Urinary bladder (tissue), 4 donors: ENCODE measurements around the gene GALK2. TPM values are rescaled to one million over a fixed set of nuclear protein-coding genes. Genes with fewer than 3 reads are reported as not detected.
"Not testable (repeated sequence)": the region's sequence is repeated elsewhere in the genome, so short reads cannot be mapped to it uniquely, and the experiment has no call there.

Experiments used
- DNase-seq: peaks from one replicate; pipeline ENCODE4 v3.0.0-alpha.2; 2015; ENCODE audit errors: extremely low spot score
- H3K27ac ChIP-seq: one replicate; pipeline ENCODE4 v1.5.1; 2013; ENCODE audit warnings: low read depth, mild to moderate bottlenecking, moderate library complexity
- H3K36me3 ChIP-seq: one replicate; pipeline ENCODE4 v1.6.1; 2013; ENCODE audit warnings: mild to moderate bottlenecking, moderate library complexity; ENCODE audit not compliant: insufficient read depth
- H3K4me1 ChIP-seq: one replicate; pipeline ENCODE4 v1.6.1; 2013; ENCODE audit warnings: mild to moderate bottlenecking, moderate library complexity; ENCODE audit not compliant: insufficient read depth
- H3K4me3 ChIP-seq: one replicate; pipeline ENCODE4 v1.5.1; 2013; ENCODE audit warnings: low read depth, low read length
- WGBS: extraction: QIAGEN DNeasy Blood & Tissue Kit; methylation state at CpG from one replicate; pipeline ENCODE4 v1.1.7; 2013; 5-methylcytosine and 5-hydroxymethylcytosine counted together
- polyA plus RNA-seq: library from polyadenylated mRNA; stranded (reverse); fragments of 200-250 nt; gene quantifications from one replicate; pipeline ENCODE4 v1.2.3, GENCODE V29; 2013
- total RNA-seq: library from RNA; depleted of rRNA; stranded (reverse); fragments of >200 nt; gene quantifications from one replicate; pipeline ENCODE4 v1.2.3, GENCODE V29; 2014
- donor health status: healthy with polysubstance abuse.
- donor health status: healthy.

GALK2 gene
- total and polyA plus RNA-seq, 2 donors: 22.2 to 49.8 TPM

DNA sequence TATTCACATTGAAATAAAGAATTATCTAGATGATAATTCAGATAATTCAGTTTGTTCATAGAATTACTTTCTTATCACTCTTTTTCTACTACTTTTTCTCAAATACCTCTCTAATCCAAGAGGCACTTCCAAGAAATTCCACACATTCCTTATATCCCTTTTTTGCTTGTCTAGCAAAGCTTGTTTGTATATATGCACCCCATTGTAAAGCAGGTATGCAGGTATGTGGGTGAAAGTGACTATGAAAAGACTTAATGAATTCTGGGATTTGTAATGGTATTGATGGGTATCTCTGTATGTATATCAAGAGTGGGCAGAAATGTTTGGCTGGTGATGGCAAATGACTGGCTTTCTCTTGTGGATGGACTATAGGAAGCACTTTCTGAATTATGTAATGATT is 158.9 kb downstream of the GALK2 start:
- Histone ChIP-seq H3K27ac (no peak overlapping the region), H3K4me1 (no peaks in the 10 kb centered on the region), H3K4me3 (no peak overlapping the region), H3K36me3 (no peaks in the 10 kb centered on the region)
- no peak for DNase-seq

DNA sequence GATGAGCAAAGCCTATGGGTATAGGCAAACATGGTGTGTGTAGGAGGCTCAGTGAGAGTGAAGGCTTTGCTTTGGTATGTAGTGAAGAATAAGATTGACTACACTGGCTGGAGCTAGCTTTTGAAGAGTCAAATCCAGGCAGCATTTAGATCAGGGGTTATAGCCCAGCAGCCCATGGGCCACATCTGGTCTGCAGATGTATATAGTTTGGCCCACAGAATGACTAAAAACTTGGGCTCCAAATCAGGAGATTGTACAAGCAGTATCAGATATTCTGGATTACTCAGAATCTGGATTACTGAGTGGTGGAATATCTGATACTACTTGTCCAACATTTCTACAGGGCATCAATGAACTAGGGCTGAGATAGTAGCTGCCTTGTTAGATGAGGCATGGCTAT is 160.1 kb downstream of the GALK2 start:
- no peaks in the 10 kb centered on the region for H3K4me1 ChIP-seq
- no peak overlapping the region for H3K27ac ChIP-seq
- DNase-seq: no peak
- no peaks in the 10 kb centered on the region for H3K36me3 ChIP-seq
- H3K4me3 ChIP-seq: no peak overlapping the region

DNA sequence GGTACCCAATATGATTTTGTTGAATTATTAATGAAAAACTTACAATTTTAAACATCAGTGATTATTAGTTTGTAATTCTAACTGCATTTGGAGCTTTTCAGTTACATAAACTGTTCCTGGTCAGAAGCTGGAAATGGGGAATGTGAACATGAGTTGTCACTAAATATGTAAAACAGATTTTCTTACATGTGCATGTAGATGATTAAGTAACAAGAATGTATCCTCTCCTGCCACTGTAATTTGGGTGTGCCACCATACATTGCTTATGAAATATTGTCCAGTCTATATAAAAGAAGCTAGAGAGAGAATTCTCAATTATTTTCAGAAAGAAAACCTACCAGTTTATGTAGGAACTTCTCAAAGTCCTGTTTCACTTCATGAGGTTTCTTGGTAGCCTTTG is 161.4 kb downstream of the GALK2 start:
- no peak overlapping the region for H3K27ac ChIP-seq
- no peak overlapping the region for H3K4me3 ChIP-seq
- no peaks in the 10 kb centered on the region for H3K4me1 ChIP-seq
- DNase-seq: no peak
- H3K36me3 ChIP-seq: no peaks in the 10 kb centered on the region

DNA sequence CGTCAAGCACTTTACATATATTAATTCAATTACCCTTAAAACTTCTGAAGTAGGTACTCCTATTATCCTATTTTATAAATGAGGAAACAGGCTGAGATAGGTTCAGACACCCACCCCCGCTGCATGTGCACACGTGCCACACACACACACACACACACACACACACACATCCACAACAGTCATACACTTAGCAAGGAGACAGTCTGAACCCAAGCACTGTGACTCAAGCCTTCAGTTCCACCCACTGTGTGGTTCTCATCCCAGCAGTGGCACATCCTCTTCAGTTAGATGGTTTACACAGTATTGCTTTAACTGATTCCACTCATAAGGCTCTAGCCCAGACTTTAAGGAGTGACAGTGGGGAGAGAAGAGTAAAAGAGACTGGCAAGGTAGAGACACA is 161.9 kb downstream of the GALK2 start:
- H3K4me1 ChIP-seq: no peaks in the 10 kb centered on the region
- 98% methylated on average over 3 of the region's 3 CpGs for WGBS
- no peak overlapping the region for H3K27ac ChIP-seq
- no peak for DNase-seq
- H3K36me3 ChIP-seq: no peaks in the 10 kb centered on the region
- H3K4me3 ChIP-seq: no peak overlapping the region

DNA sequence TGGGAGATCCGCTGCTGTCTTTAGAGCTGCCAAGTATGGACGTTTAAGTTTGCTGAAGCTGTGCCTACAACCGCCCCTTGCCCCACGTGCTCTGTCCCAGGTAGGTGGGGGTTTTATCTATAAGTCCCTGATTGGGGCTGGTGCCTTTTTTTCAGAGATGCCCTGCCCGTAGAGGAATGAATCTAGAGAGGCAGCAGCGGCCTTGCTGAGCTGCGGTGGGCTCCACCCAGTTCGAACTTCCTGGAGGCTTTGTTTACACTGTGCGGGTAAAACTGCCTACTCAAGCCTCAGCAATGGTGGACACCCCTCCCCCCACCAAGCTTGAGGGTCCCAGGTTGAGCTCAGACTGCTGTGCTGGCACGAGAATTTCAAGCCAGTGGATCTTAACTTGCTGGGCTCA is 169.6 kb downstream of the GALK2 start:
- Histone ChIP-seq H3K27ac (no peak overlapping the region), H3K36me3 (no peaks in the 10 kb centered on the region), H3K4me3 (no peak overlapping the region), H3K4me1 (no peaks in the 10 kb centered on the region)
- WGBS: 76% methylated on average over 10 of the region's 10 CpGs
- DNase-seq: no peak

DNA sequence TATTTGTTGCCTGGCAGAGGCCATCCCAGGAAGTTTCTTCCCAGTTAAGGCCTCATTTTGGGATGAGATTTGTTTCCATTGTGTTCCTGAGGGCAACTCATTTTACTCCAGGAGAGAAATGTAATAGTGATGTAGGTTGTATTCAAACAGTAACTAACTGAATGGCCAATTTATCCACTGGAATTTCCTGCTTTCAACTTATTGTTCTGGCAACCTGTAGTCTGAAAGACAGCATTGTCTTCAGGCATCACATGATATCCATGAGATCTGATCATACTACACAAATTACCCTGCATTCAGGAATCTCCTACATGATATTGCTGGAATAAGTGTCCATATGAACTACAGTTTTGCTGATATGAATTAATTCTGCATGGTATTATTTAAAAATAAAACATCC is 173.5 kb downstream of the GALK2 start:
- H3K4me1 ChIP-seq: no peaks in the 10 kb centered on the region
- no peak overlapping the region for H3K27ac ChIP-seq
- no peaks in the 10 kb centered on the region for H3K36me3 ChIP-seq
- H3K4me3 ChIP-seq: no peak overlapping the region
- no peak for DNase-seq

DNA sequence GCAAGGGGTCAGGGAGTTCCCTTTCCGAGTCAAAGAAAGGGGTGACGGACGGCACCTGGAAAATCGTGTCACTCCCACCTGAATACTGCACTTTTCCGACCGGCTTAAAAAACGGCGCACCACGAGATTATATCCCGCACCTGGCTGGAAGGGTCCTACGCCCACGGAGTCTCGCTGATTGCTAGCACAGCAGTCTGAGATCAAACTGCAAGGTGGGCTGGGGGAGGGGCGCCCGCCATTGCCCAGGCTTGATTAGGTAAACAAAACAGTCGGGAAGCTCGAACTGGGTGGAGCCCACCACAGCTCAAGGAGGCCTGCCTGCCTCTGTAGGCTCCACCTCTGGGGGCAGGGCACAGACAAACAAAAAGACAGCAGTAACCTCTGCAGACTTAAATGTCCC is 184.4 kb downstream of the GALK2 start:
- 86% methylated on average over 17 of the region's 17 CpGs for WGBS
- not testable (repeated sequence) for DNase-seq, H3K36me3 ChIP-seq

DNA sequence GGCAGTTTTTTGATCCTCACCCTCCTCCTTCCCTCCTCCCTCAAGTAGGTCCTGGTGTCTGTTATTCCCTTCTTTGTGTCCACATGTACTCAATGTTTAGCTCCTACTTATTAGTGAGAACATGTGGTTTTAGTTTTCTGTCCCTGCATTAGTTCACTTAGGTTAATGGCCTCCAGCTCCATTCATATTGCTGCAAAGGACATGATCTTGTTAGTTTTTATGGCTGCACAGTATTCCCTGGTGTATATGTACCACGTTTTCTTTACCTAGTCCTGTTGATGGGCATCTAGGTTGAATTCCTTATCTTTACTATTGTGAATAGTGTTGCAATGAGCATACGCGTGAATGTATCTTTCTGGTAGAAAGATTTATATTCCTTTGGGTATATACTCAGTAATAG is 191.3 kb downstream of the GALK2 start:
- no peak for DNase-seq
- no peak overlapping the region for H3K4me3 ChIP-seq
- H3K27ac ChIP-seq: no peak overlapping the region
- whole genome bisulfite sequencing: 77% methylated on average over 3 of the region's 3 CpGs
- no peaks in the 10 kb centered on the region for H3K36me3 ChIP-seq
- H3K4me1 ChIP-seq: no peaks in the 10 kb centered on the region

More for the DNA sequence above, 184.4 kb downstream of the GALK2 start:
- H3K27ac ChIP-seq, H3K4me1 ChIP-seq, H3K4me3 ChIP-seq: not testable (repeated sequence)

DNA sequence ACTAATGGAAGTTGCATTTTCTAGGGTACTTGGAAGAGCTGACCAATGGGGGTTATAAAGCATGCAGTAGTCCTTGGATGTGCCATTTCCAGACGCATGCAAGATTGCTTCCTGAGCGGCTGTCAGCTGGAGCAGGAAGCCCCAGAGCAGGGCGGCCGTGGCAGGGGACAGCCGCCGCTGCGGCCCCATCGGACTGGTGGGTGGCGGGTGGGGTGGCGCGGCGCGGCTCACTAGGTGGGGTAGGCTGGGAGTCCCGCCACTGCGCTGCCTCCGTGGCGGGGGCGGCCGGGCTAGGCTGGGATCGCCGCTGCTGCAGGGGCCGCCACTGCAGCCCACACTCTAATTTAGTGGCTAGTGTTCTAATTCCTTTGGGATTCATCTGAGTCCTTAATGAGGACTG is 196.4 kb downstream of the GALK2 start:
- H3K4me3 ChIP-seq: no peak overlapping the region
- WGBS: 98% methylated on average over 22 of the region's 22 CpGs
- H3K4me1 ChIP-seq: no peaks in the 10 kb centered on the region
- H3K27ac ChIP-seq: no peak overlapping the region
- H3K36me3 ChIP-seq: no peaks in the 10 kb centered on the region
- no peak for DNase-seq

DNA sequence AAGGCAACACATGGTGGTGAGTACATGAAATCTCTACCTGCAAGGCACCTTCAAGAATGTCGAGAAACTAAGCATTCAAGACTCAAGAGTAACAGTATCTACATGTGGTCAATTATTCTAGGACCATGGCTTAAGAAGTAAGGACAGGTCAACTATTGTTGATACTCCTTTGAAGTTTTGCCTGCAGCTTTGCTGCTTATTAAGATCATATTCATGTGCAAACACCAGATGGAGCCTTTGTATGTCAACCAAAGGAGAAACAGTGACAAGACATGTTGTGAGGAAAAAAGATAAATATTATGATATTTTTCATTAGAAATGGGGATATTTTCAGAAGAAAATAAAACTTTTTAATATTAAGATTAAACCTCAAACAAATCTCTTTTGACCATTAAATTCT is 200.7 kb downstream of the GALK2 start:
- DNase-seq: no peak
- H3K27ac ChIP-seq: no peak overlapping the region
- H3K4me1 ChIP-seq: no peaks in the 10 kb centered on the region
- H3K4me3 ChIP-seq: no peak overlapping the region
- H3K36me3 ChIP-seq: no peaks in the 10 kb centered on the region
- WGBS: 87% methylated on average over 1 of the region's 1 CpG

DNA sequence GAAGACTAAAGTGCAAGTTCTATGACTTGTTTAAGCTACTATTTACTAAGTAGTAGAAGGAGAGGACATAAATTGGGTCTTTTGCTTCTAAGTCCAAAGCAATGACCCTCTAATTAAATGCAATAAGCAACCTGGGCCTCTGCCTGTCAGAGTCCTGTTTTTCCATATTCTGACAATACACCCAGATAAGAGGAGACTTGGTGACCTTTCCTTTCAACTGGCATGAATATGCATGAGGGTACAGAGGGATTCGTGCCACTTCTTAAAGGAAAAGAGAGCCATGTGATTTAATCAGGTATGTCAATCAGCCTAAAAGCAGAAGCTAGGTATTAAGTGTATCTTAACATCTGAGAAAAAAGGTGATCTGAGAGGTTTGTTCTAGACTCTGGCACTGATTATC is 202.3 kb downstream of the GALK2 start:
- WGBS: 85% methylated on average over 1 of the region's 1 CpG
- no peak overlapping the region for H3K4me3 ChIP-seq
- no peak for DNase-seq
- H3K27ac ChIP-seq: no peak overlapping the region
- H3K36me3 ChIP-seq: no peaks in the 10 kb centered on the region
- no peaks in the 10 kb centered on the region for H3K4me1 ChIP-seq

DNA sequence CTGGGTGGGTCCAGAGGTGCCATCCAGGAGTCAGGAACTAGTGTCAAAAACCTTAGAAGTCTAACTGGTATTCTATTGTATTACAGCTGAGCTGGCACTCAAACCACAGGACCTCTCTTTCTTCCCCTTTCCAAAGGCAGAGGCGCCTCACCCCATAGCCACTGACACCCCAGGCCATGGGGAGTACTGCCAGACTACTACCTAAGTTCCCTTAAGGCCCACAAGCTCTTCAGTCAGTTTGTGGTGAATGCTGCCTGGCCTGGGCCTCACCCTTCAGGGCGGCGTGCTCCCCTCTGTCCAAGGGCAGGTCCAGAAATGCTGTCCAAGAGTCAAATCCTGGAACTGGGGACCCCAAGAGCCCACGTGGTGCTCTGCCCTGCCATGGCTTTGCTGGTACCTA is 209.9 kb downstream of the GALK2 start:
- Histone ChIP-seq H3K27ac (no peak overlapping the region), H3K36me3 (no peaks in the 10 kb centered on the region), H3K4me3 (no peak overlapping the region), H3K4me1 (no peaks in the 10 kb centered on the region)
- DNase-seq: no peak
- 94% methylated on average over 4 of the region's 4 CpGs for WGBS

DNA sequence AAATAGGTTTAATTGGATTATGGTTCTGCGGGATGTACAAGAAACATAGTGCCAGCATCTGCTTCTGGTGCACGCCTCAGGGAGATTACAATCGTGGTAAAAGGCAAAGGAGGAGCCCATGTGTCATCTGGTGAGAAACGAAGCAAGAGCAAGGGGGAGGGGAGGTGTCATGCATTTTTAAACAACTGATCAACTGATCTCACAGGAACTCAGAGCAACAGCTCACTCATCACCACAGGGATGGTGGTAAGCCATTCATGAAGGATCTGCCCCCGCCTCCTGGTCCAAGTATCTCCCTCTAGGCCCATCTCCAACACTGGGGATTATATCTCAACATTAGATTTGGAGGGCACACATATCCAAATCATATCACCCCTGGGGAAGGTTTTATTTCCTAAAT is 210.9 kb downstream of the GALK2 start:
- Histone ChIP-seq H3K36me3 (no peaks in the 10 kb centered on the region), H3K27ac (no peak overlapping the region), H3K4me3 (no peak overlapping the region), H3K4me1 (no peaks in the 10 kb centered on the region)
- DNase-seq: no peak
- 85% methylated on average over 5 of the region's 5 CpGs for WGBS
